ENCODE measurements around the gene OR6N1.

The OR6N1 gene

GRCh38 chr1:158754420-158754819 is 17.6 kb downstream of the OR6N1 start, which contains the start of gene OR6K6:
OR6K6 (plus strand) TSS chr1:158754720; CDS start chr1:158754888, 168 bp downstream.
- no peak for DNase-seq (ENCODE audit: extremely low read depth, low read depth)
- TF ChIP-seq, protein P1, sequence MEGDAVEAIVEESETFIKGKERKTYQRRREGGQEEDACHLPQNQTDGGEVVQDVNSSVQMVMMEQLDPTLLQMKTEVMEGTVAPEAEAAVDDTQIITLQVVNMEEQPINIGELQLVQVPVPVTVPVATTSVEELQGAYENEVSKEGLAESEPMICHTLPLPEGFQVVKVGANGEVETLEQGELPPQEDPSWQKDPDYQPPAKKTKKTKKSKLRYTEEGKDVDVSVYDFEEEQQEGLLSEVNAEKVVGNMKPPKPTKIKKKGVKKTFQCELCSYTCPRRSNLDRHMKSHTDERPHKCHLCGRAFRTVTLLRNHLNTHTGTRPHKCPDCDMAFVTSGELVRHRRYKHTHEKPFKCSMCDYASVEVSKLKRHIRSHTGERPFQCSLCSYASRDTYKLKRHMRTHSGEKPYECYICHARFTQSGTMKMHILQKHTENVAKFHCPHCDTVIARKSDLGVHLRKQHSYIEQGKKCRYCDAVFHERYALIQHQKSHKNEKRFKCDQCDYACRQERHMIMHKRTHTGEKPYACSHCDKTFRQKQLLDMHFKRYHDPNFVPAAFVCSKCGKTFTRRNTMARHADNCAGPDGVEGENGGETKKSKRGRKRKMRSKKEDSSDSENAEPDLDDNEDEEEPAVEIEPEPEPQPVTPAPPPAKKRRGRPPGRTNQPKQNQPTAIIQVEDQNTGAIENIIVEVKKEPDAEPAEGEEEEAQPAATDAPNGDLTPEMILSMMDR (IDR thresholded peaks at IDR 0.05; ENCODE audit: low read depth, low read length), result no peak

GRCh38 chr1:158752155-158752712 is 19.8 kb downstream of the OR6N1 start:
- TF ChIP-seq, protein P1 (IDR thresholded peaks at IDR 0.05; ENCODE audit: low read depth, low read length), result no peak
- DNase-seq (ENCODE audit: extremely low read depth, low read depth), result no peak

DNA sequence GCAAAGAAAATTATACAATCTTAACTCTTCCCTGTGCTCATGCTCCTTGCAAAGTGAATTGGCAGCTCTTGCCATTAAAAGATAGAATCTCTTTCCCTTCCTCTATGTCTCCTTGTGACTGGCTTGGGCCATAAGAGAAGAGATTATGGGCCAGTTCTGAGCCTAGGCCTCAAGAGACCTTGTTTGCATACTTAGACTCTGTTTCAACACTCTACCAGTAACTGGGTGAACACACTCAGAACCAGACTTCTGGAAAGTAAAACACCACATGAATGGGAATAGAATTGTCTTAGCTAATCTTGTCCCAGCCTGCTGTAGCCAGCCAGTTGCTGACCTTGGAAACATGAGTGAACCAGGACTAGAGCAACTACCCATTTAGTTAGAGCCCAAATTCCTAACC is 36.1 kb downstream of the OR6N1 start:
- DNase-seq (ENCODE audit: extremely low read depth, low read depth), result no peak
- TF ChIP-seq, protein P1 (IDR thresholded peaks at IDR 0.05; ENCODE audit: low read depth, low read length), result no peak

GRCh38 chr1:158732524-158732923 is 39.5 kb downstream of the OR6N1 start:
- no peak for DNase-seq (ENCODE audit: extremely low read depth, low read depth)
- TF ChIP-seq, protein P1 (IDR thresholded peaks at IDR 0.05; ENCODE audit: low read depth, low read length), result no peak

DNA sequence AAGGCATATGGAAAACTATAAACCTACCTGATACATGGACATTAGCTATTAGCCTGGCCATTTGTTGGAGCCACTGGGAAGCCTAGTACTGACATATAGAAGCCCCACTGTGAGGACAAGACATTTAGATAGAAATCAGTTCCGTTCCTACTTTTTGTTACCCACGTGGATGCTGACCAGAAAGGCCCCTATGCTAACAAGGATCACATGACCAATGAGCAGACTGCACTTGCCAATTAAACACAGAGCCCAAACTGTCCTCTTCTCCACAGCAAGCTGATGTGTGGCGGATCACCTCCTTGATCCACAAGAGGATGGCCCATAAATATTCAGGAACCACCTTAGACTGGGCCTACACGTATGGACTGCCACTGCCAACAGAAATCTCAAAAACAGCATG is 40.3 kb downstream of the OR6N1 start:
- DNase-seq (ENCODE audit: extremely low read depth, low read depth), result no peak
- TF ChIP-seq, protein P1 (IDR thresholded peaks at IDR 0.05; ENCODE audit: low read depth, low read length), result no peak

- TF ChIP-seq, protein P1 (IDR thresholded peaks at IDR 0.05; ENCODE audit: low read depth, low read length), result no peak
These were observed 41.5 kb downstream of the OR6N1 start for GRCh38 chr1:158730453-158730852.

DNA sequence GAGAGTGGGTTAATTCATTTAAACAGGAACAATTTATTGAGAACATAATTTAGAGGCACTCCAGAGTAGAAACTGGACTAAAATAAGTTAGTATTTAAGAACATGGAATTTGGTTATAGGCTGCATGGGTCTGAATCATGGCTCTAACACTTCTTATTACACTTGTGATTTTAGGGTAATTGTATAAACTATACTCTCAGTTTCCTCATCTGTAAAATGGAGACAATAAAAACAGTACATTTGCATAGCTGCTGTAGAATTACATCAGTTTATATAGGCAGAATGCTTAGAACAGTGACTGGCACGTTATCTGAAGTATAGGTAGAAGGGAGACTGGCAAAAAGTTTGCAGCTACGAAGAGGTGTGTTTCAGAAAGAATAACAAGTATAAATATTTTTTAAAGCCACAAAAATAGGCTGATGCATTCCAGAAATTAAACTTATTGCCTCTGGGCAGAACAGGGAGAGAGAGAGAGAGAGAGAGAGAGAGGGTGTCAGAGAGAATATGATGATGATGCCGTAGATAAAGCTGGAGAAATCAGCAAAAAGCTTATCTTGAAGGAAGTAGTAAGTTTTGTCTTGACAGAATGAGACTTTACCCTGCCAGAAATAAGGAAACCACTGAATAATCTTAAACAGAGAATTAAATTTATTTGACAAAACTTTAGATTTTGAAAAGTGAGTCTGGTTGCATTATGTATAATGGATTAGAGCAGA is 43.3 kb downstream of the OR6N1 start:
- no peak for DNase-seq (ENCODE audit: extremely low read depth, low read depth)
- TF ChIP-seq, protein P1 (IDR thresholded peaks at IDR 0.05; ENCODE audit: low read depth, low read length), result no peak

More at GRCh38 chr1:158730453-158730852, 41.5 kb downstream of the OR6N1 start:
- DNase-seq (ENCODE audit: extremely low read depth, low read depth), result no peak
